NCI-H2227 (cell line): Measurements from ENCODE around the gene PRDM5.

ENCODE experiments used
- DNase-seq: peaks from one replicate; lab custom pipeline; 2025; ENCODE audit not compliant: unreplicated experiment; lab: John Stamatoyannopoulos, UW

PRDM5 gene

DNA sequence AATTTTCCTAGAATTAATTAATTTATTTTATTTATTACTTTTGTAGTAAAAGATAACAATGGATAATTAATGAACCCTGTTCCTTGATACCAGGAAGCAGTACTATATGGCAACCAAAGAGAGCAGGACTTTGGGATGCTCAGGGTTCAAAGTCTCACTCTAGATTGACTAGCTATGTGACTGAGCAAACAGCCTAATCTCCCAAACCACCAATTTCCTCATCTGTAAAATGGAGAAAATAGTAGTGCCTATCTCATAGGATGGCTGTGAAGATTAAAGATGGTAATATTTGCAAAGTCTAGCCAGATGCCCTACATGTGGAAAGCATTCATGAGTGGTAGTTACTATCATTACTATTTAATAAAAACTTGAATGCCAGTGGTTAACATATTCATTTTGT, 97.6 kb downstream of the PRDM5 start:
- DNase-seq = no peak

DNA sequence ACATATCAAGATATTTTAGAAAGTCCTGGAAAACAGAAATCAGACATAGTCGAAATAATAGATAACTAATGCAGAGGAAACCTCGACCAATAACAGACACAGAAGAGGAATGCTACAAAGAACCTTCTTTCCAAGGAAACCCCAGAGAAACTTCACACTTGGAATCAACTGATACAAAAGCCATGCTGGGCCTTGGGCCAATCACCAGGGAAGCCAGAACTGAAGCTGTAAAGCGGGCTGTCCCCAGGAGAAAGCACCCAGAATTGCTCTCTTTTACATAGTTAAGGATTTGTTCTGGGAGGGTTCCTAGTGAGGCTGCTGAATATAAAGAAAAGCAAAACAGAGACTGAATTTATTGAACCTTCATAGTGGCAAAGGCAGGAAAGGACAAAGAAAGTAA, 100.5 kb downstream of the PRDM5 start:
- DNase-seq = no peak

- DNase-seq = no peak
Observed at GRCh38 chr4:120821029-120821428, 101.5 kb downstream of the PRDM5 start.

GRCh38 chr4:120819805-120820437, 102.6 kb downstream of the PRDM5 start:
- DNase-seq = no peak

- DNase-seq = no peak
Observed at GRCh38 chr4:120816296-120816965, 106.1 kb downstream of the PRDM5 start.

- no peak for DNase-seq
Observed at GRCh38 chr4:120815361-120815760, 107.2 kb downstream of the PRDM5 start.

DNA sequence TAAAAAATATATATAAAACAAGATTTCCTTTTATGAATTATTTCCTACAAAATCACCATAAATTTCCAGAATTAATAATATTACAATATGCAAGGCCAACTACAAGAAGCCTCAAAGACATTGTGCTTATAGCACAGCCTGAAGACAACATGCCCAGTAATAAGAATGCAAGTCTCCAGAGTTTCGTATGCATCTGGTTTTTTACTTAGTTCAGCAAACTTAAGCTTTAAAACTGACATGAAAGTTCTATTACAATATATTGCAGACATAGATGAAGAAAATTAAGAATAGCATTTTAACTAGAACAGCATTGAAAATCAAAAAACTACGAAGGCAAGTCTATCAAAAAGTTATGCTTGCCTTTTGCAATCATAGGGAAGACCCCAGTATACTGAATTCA, 107.6 kb downstream of the PRDM5 start:
- DNase-seq = no peak

DNA sequence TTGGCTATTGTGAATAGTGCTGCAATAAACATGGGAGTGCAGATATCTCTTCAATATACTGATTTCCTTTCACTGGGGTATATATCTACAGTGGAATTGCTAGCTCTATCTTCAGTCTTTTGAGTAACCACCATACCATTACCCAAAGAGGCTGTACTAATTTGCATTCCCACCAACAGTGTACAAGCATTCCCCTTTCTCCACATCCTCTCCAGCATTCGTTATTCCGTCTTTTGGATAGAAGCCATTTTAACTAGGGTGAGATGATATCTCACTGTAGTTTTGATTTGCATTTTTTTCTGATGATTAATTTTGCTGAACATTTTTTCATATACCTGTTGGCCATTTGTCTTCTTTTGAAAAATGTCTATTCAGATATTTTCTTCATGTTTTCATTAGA, 110.3 kb downstream of the PRDM5 start:
- DNase-seq = no peak

GRCh38 chr4:120809518-120809917, 113.0 kb downstream of the PRDM5 start:
- no peak for DNase-seq

DNA sequence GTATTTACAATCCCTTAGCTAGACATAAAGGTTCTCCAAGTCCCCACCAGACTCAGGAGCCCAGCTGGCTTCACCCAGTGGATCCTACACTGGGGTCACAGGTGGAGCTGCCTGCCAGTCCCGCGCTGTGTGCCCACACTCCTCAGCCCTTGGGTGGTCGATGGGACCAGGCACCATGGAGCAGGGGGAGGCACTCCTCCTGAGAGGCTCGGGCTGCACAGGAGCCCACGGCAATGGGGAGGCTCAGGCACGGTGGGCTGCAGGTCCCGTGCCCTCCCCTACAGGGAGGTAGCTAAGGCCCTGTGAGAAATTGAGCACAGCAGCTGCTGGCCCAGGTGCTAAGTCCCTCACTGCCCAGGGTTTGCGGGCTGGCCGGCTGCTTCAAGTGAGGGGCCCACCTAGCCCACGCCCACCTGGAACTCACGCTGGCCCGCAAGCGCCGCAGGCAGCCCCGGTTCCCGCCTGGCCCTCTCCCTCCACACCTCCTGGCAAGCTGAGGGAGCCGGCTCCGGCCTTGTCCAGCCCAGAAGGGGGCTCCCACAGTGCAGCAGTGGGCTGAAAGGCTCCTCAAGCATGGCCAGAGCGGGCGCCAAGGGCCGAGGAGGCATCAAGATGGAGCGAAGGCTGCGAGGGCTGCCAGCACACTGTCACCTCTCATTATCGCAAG, 113.9 kb downstream of the PRDM5 start:
- no peak for DNase-seq

DNA sequence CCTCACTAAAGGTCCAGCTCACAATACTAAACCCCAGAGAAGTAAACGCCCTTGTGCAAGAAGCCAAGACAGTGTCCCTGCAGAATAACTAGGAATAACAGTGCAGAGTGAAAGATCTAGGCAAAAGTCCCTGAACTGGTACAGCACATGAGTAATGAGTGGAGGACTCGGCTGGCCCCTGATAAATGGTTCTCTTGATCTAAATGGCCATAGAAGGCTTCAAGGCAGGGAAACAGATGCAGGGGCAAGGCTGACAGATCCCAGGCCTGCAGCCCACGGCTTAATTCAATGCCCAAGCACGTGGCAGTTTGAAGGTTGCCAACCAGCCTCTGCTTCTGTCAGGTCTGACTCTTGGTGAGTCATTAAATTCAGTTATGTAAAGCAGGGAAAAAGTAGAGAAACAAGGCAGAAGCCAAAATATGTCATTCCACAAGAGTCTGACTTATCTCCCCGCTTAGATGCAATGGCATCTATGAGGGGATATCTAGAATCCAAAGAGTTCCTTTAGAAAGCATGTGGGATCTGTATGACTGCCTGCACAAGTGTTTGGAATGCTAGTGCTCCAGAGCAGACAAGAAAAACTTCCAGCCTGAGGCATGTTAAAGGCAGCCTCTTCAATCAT, 121.3 kb downstream of the PRDM5 start:
- DNase-seq = no peak

DNA sequence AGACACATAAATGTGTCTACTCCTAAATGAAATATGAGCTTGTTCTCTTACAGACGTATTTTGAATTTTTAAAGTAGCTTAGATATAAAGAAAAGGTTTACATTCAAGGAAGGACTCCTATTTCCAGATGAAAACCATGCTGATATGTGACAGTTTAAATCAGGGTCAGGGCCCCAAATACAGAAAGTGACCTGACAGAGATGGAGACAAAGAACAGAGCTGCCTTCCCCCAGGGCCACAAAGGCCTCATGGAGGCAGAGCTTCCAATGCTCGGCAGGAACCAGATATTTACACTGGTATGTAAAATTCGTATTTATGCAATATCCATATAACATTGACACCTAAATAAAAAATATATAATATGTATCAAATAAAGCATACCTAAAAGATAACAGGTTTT, 124.0 kb downstream of the PRDM5 start:
- DNase-seq = no peak

- DNase-seq = no peak
Observed at GRCh38 chr4:120796271-120796670, 126.3 kb downstream of the PRDM5 start.

DNA sequence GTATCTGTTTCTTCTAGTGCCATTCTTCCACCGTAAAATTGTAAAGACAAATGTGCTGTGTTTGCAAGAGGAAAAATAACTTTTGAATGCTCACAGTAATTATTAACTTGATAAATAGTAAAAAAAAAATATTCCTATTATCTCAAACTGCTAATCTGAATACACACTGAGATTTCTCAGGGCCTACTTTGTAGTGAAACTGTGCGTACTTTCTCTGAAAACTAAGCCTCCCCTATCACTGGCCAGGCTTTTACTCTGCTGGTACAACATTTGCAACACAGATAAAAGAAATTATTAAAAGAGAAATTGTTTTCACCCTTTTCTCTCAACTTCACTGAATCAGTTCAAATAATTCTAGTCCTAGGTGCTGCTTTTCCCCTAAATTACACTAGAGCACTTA, 137.3 kb downstream of the PRDM5 start:
- no peak for DNase-seq

DNA sequence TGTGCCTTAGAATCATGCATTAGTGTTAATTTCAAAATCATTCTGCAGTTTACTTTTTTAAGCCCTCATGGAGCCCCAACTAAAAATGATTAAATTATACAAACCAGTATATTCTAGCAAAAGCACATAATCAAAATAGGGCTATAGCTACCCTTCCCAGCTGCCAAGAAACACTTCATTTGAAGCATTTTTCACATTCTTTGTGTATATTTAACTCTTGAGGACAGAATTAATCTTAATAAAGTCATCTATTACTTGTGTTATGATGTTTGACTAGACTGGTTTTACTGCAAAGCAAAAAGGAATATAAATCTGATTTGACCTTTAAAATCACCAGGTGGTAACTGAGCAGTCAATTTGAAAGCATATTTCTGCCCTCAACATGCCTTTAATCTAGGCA, 145.1 kb downstream of the PRDM5 start:
- DNase-seq = no peak

GRCh38 chr4:120775431-120775830, 147.1 kb downstream of the PRDM5 start:
- no peak for DNase-seq

DNA sequence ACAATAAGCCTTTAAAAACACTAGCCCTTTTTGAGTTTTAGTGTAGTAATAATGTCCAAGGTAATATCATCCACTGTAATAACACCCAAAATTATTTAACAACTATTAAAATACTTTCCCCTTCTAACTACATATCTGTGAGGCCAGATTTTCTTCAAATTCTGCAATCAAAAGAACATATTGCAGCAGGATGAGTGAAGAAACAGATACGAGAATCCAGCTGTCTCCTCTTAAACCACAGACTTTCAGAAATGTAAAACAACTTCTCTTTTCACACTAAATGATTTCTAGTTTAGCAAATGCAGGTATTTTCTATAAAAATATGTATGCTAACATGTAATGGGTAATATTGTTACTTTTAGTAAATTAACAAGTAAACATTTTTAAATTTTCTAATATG, 148.9 kb downstream of the PRDM5 start:
- no peak for DNase-seq

DNA sequence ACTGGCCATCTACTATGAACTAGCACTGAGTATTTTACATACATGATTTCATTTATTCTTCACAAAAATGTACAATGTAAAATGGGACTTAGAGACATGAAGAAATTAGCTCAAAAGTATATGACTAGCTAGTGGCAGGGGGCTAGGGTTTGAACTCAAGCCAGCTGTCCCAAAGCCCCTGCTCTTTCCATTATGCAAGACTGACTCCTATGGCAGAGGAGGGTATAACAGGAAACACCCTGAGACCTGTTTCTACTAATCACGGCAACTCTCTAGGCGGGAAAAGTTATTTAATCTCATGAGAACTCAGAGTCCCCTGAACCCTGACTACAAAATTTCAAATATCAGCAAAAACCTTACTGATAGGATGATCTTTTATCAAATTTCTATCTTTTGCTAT, 150.6 kb downstream of the PRDM5 start:
- no peak for DNase-seq

- DNase-seq = no peak
Observed at GRCh38 chr4:120770897-120771296, 151.6 kb downstream of the PRDM5 start.

- DNase-seq = no peak
Observed at GRCh38 chr4:120769227-120769626, 153.3 kb downstream of the PRDM5 start.

GRCh38 chr4:120765260-120765680, 157.3 kb downstream of the PRDM5 start:
- no peak for DNase-seq

DNA sequence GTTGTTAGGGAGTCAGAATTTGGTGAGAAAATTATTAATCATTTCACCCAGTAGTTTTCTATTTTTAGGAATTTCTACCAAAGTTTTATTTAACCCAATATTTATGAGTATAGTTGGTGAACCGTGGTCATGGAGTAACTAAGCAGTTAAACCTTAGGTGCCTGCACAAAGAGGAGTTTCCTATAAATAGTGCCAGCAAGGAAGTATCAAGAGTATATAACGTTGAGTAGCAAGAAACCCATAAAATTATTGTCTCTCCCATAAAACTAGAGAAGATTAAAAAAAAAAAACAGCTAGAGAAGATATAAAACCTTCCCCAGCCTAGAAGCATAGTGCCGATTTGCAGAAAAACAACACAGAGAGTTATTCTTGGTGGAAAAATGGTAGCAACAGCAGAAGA, 158.9 kb downstream of the PRDM5 start:
- DNase-seq = no peak
